ENCODE results near the gene TM9SF1.
"Not testable (repeated sequence)": the region's sequence is repeated elsewhere in the genome, so short reads cannot be mapped to it uniquely, and the experiment has no call there.

GRCh38 chr14:24203249-24203886 lies 8.1 kb upstream of the TM9SF1 start:
- not testable (repeated sequence) for TF ChIP-seq POLR2A, CTCF, EP300, POLR2AphosphoS5 (IDR thresholded peaks at IDR 0.05)

All from suprapubic skin (tissue), 4 donors.